Effector memory CD8-positive, alpha-beta T cell (primary cell): ENCODE measurements around the gene IFNA6.

Source experiments
- ATAC-seq: fragments of 150-1000 bp; cut with Tn5 transposase; replicated peaks from 2 replicates; pipeline ENCODE4 v1.10.0; 2021; ENCODE audit warnings: mild to moderate bottlenecking, moderate library complexity
- DNase-seq, 3 experiments: peaks; one replicate each; pipeline ENCODE4 v3.0.0; 2021
- H3K27ac Mint-ChIP-seq, 2 donors: one replicate each; pipeline ENCODE4 v1.8.0; 2022; ENCODE audit warnings: mild to moderate bottlenecking in 2 of 2, mixed read lengths in 2 of 2, moderate library complexity in 2 of 2
- H3K27me3 Mint-ChIP-seq, 2 donors: one replicate each; pipeline ENCODE4 v1.8.0; 2022; ENCODE audit warnings: mixed read lengths in 2 of 2
- H3K36me3 Mint-ChIP-seq: one replicate; pipeline ENCODE4 v1.8.0; 2022; ENCODE audit warnings: mild to moderate bottlenecking, moderate library complexity, mixed read lengths; ENCODE audit not compliant: insufficient read depth
- H3K4me1 Mint-ChIP-seq, 2 donors: one replicate each; pipeline ENCODE4 v1.8.0; 2022; ENCODE audit warnings: low read depth in 2 of 2, mixed read lengths in 2 of 2
- H3K4me3 Mint-ChIP-seq, 2 donors: one replicate each; pipeline ENCODE4 v1.8.0; 2022; ENCODE audit warnings: mild to moderate bottlenecking in 2 of 2, mixed read lengths in 2 of 2, moderate library complexity in 2 of 2
- H3K9me3 Mint-ChIP-seq, 2 donors: one replicate each; pipeline ENCODE4 v1.8.0; 2022; ENCODE audit warnings: mixed read lengths in 2 of 2

Gene IFNA6

GRCh38 chr9:21317956-21318923 is 32.4 kb downstream of the IFNA6 start:
- H3K27me3 Mint-ChIP-seq = peaks cover 5 to 6% of the 10 kb centered on the region in 2 donors
- peak; percentile 83 for ATAC-seq
- H3K4me3 Mint-ChIP-seq = no peak overlapping the region
- H3K4me1 Mint-ChIP-seq = peaks cover 0 to 10% of the 10 kb centered on the region in 2 donors
- peak overlapping the region in 1 of 2 donors; percentile 32 for H3K27ac Mint-ChIP-seq
- peaks cover 8% of the 10 kb centered on the region for H3K36me3 Mint-ChIP-seq
- no peaks in the 10 kb centered on the region for H3K9me3 Mint-ChIP-seq
- peak; percentile 4 to 33 (median 16) for DNase-seq

GRCh38 chr9:21316860-21317259 is 33.8 kb downstream of the IFNA6 start:
- ATAC-seq (no peak), DNase-seq (no peak)
- H3K9me3 Mint-ChIP-seq = no peaks in the 10 kb centered on the region
- H3K27ac Mint-ChIP-seq = peak overlapping the region in 1 of 2 donors; percentile 27
- H3K4me3 Mint-ChIP-seq = no peak overlapping the region
- H3K4me1 Mint-ChIP-seq = no peaks in the 10 kb centered on the region
- peaks cover 5 to 6% of the 10 kb centered on the region in 2 donors for H3K27me3 Mint-ChIP-seq
- no peaks in the 10 kb centered on the region for H3K36me3 Mint-ChIP-seq

GRCh38 chr9:21316032-21316842 is 34.5 kb downstream of the IFNA6 start:
- no peak for DNase-seq
- ATAC-seq = no peak
- Mint-ChIP-seq H3K4me1 (peaks cover 0 to 3% of the 10 kb centered on the region in 2 donors), H3K36me3 (no peaks in the 10 kb centered on the region), H3K9me3 (no peaks in the 10 kb centered on the region), H3K4me3 (no peak overlapping the region), H3K27ac (peak overlapping the region in 1 of 2 donors; percentile 27), H3K27me3 (peaks cover 6 to 10% of the 10 kb centered on the region in 2 donors)

- no peak overlapping the region for H3K4me3 Mint-ChIP-seq
- DNase-seq (no peak), ATAC-seq (no peak)
- H3K4me1 Mint-ChIP-seq = peaks cover 0 to 3% of the 10 kb centered on the region in 2 donors
- no peak overlapping the region for H3K27ac Mint-ChIP-seq
- H3K9me3 Mint-ChIP-seq = no peaks in the 10 kb centered on the region
- no peaks in the 10 kb centered on the region for H3K36me3 Mint-ChIP-seq
- H3K27me3 Mint-ChIP-seq = peaks cover 17 to 18% of the 10 kb centered on the region in 2 donors
Measured at GRCh38 chr9:21314152-21314551, 36.5 kb downstream of the IFNA6 start.

GRCh38 chr9:21311889-21312288 is 38.8 kb downstream of the IFNA6 start:
- no peak overlapping the region for H3K4me3 Mint-ChIP-seq
- no peak for ATAC-seq
- peaks cover 33 to 37% of the 10 kb centered on the region in 2 donors for H3K27me3 Mint-ChIP-seq
- H3K9me3 Mint-ChIP-seq = no peaks in the 10 kb centered on the region
- H3K36me3 Mint-ChIP-seq = no peaks in the 10 kb centered on the region
- peaks cover 0 to 3% of the 10 kb centered on the region in 2 donors for H3K4me1 Mint-ChIP-seq
- H3K27ac Mint-ChIP-seq = no peak overlapping the region
- DNase-seq = no peak

- Mint-ChIP-seq H3K27me3 (peaks cover 62 to 76% of the 10 kb centered on the region in 2 donors), H3K4me1 (no peaks in the 10 kb centered on the region), H3K9me3 (no peaks in the 10 kb centered on the region), H3K4me3 (no peak within 1 kb of the TSS), H3K36me3 (no peaks in the 10 kb centered on the region), H3K27ac (no peak within 1 kb of the TSS)
- ATAC-seq (no peak), DNase-seq (no peak)
Measured at GRCh38 chr9:21305213-21305612, 45.5 kb downstream of the IFNA6 start, which contains the start of gene IFNA5. TSS of gene IFNA5 (minus strand) at chr9:21305313. CDS start at chr9:21305256, 57 bp downstream.
